ENCODE measurements around the gene MBD5.

The MBD5 gene

GRCh38 chr2:148507970-148508369, 487.1 kb downstream of the MBD5 start:
- TF ChIP-seq CTCF (IDR thresholded peaks at IDR 0.05; ENCODE audit: borderline replicate concordance, insufficient read depth, low read depth, low read length) = no peak
- no peak overlapping the region for H3K4me3 ChIP-seq (ENCODE audit: low read depth, low read length)

- TF ChIP-seq CTCF (IDR thresholded peaks at IDR 0.05; ENCODE audit: borderline replicate concordance, insufficient read depth, low read depth, low read length) = no peak
- no peak overlapping the region for H3K4me3 ChIP-seq (ENCODE audit: low read depth, low read length)
These were observed 488.0 kb downstream of the MBD5 start for GRCh38 chr2:148508878-148509287.

GRCh38 chr2:148509288-148509902, 488.5 kb downstream of the MBD5 start:
- no peak overlapping the region for H3K4me3 ChIP-seq (ENCODE audit: low read depth, low read length)
- peak; percentile 97 for TF ChIP-seq CTCF (IDR thresholded peaks at IDR 0.05; ENCODE audit: borderline replicate concordance, insufficient read depth, low read depth, low read length)

GRCh38 chr2:148511883-148512282, 491.0 kb downstream of the MBD5 start:
- H3K4me3 ChIP-seq (ENCODE audit: low read depth, low read length) = no peak overlapping the region
- no peak for TF ChIP-seq CTCF (IDR thresholded peaks at IDR 0.05; ENCODE audit: borderline replicate concordance, insufficient read depth, low read depth, low read length)

- H3K4me3 ChIP-seq (ENCODE audit: low read depth, low read length) = no peak overlapping the region
- no peak for TF ChIP-seq CTCF (IDR thresholded peaks at IDR 0.05; ENCODE audit: borderline replicate concordance, insufficient read depth, low read depth, low read length)
These were observed 491.6 kb downstream of the MBD5 start for GRCh38 chr2:148512501-148512900.

GRCh38 chr2:148513427-148513826, 492.5 kb downstream of the MBD5 start:
- TF ChIP-seq CTCF (IDR thresholded peaks at IDR 0.05; ENCODE audit: borderline replicate concordance, insufficient read depth, low read depth, low read length) = no peak
- no peak overlapping the region for H3K4me3 ChIP-seq (ENCODE audit: low read depth, low read length)

- TF ChIP-seq CTCF (IDR thresholded peaks at IDR 0.05; ENCODE audit: borderline replicate concordance, insufficient read depth, low read depth, low read length) = no peak
- H3K4me3 ChIP-seq (ENCODE audit: low read depth, low read length) = no peak overlapping the region
These were observed 494.2 kb downstream of the MBD5 start for GRCh38 chr2:148515120-148515519.

Measured in GM12875 (cell line).